Measurements from ENCODE around the gene CSNK1D. TPM values are rescaled to one million over a fixed set of nuclear protein-coding genes. Genes with fewer than 3 reads are reported as not detected.

Gene CSNK1D
- polyA plus RNA-seq, 3 donors = 125 to 139 (median 134) TPM

DNA sequence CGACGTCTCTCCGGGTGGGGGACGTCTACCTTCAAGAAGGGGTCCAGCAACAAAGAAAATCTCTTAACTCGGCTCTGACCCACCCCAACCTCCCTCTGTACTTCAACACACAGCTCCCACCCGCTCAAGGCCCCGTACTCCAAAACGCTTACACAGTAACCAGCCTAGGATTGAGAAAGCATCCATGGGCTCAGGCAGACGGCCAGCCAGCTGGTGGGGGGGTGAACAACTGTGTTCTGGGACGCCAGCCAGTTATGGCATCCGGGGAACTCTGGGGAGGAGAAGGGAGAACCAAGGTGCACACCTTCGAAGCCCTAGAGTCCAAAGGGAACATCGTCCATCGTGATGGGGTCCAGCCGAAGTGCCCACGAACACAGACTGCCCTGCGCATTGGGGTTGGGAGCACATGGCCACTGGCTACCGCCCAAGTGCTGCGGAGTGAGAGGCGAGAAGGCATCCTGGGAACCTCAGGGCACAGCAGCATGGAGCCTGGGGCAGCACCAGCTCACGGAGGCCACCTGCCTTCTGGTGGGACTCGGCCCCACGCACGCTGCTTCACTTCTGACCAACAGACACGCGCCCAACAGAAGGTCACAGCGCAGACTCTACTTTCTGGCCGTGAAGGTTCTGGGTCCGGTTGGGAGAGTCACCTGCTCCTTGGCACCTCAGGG is 30.4 kb downstream of the CSNK1D start:
- no peak for DNase-seq

DNA sequence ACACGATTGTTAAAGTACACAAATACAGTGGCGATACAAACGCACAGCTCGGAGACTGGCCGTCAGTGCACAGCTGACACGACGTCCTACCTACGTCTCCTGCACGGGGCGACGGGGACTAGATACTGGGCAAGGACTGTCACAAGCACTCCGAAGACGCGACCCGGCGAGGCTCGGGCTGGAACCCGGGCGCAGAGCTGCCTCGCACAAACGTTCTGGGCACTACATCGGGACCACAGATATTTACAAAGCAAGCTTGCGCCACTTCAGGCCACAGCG is 30.9 kb downstream of the CSNK1D start:
- no peak for DNase-seq

- no peak for DNase-seq
These were observed 31.4 kb downstream of the CSNK1D start for GRCh38 chr17:82241926-82242697.

GRCh38 chr17:82241183-82241925 is 32.1 kb downstream of the CSNK1D start:
- DNase-seq = no peak

- DNase-seq = no peak
These were observed 32.9 kb downstream of the CSNK1D start for GRCh38 chr17:82240506-82241182.

- DNase-seq = no peak
These were observed 33.5 kb downstream of the CSNK1D start for GRCh38 chr17:82239926-82240505.

DNA sequence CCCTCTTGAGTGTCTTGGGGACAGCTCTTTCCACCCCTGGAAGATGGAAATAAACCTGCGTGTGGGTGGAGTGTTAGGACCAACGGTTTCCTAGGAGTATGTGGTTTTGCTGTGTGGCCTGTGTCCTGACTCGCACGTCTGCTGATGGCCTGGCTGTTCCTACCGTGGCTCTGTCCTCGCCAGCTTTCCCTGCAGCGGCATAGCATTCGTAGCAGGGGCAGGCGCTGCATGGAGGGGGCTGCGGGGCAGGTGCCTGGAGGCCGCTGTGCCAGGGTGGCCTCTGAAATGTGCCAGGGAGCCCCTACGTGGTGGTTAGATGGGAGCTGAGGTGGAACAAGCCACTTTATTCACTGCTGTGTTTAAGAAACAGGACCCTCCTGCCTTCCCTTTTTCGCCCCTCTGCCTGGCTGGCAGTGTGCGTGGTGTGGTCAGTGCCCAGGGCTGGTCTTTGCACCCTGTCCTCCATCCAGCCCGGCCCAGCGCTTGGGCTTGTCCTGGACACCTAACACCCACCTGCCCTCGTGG is 34.0 kb downstream of the CSNK1D start:
- DNase-seq = no peak

DNA sequence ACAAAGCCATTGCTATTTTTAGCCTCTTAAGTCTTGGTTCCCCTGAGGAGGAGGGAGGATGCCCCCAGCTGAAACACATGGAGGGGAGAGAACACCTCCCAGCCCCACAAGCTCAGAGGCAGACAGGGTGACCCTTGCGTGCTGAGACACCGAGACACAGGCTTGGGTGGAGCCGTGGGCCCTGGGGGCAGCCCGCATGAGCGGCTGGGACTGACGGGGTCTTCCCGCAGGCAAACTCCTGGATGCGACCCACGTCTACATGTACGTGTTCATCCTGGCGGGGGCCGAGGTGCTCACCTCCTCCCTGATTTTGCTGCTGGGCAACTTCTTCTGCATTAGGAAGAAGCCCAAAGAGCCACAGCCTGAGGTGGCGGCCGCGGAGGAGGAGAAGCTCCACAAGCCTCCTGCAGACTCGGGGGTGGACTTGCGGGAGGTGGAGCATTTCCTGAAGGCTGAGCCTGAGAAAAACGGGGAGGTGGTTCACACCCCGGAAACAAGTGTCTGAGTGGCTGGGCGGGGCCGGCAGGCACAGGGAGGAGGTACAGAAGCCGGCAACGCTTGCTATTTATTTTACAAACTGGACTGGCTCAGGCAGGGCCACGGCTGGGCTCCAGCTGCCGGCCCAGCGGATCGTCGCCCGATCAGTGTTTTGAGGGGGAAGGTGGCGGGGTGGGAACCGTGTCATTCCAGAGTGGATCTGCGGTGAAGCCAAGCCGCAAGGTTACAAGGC is 34.9 kb downstream of the CSNK1D start:
- DNase-seq = no peak

- DNase-seq = no peak
These were observed 35.6 kb downstream of the CSNK1D start for GRCh38 chr17:82237746-82238471.

DNA sequence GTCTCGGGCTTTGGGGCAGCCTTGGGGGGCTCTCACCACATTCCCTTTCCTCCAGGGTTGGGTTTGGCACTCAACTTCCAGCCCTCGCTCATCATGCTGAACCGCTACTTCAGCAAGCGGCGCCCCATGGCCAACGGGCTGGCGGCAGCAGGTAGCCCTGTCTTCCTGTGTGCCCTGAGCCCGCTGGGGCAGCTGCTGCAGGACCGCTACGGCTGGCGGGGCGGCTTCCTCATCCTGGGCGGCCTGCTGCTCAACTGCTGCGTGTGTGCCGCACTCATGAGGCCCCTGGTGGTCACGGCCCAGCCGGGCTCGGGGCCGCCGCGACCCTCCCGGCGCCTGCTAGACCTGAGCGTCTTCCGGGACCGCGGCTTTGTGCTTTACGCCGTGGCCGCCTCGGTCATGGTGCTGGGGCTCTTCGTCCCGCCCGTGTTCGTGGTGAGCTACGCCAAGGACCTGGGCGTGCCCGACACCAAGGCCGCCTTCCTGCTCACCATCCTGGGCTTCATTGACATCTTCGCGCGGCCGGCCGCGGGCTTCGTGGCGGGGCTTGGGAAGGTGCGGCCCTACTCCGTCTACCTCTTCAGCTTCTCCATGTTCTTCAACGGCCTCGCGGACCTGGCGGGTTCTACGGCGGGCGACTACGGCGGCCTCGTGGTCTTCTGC is 36.3 kb downstream of the CSNK1D start:
- no peak for DNase-seq

- no peak for DNase-seq
These were observed 37.1 kb downstream of the CSNK1D start for GRCh38 chr17:82236142-82236971.

GRCh38 chr17:82235775-82236141 is 37.7 kb downstream of the CSNK1D start:
- DNase-seq = no peak

GRCh38 chr17:82235056-82235774 is 38.3 kb downstream of the CSNK1D start:
- DNase-seq = no peak

GRCh38 chr17:82234211-82235055 is 39.1 kb downstream of the CSNK1D start:
- DNase-seq = no peak

- DNase-seq = no peak
These were observed 40.4 kb downstream of the CSNK1D start for GRCh38 chr17:82232876-82233785.

- DNase-seq = no peak
These were observed 41.1 kb downstream of the CSNK1D start for GRCh38 chr17:82232322-82232820.
